GM21576 (cell line): ENCODE measurements around the gene RPS26.
A peak's percentile ranks its signal among the peaks of the same experiment; 100 is the strongest.
"Not testable (repeated sequence)": the region's sequence is repeated elsewhere in the genome, so short reads cannot be mapped to it uniquely, and the experiment has no call there.

ENCODE experiments used
- ATAC-seq: cut with Tn5 transposase; IDR thresholded peaks from one replicate; pipeline ENCODE4 v1.9.1; 2021; ENCODE audit warnings: mild to moderate bottlenecking, moderate library complexity; ENCODE audit not compliant: unreplicated experiment

The RPS26 gene

DNA sequence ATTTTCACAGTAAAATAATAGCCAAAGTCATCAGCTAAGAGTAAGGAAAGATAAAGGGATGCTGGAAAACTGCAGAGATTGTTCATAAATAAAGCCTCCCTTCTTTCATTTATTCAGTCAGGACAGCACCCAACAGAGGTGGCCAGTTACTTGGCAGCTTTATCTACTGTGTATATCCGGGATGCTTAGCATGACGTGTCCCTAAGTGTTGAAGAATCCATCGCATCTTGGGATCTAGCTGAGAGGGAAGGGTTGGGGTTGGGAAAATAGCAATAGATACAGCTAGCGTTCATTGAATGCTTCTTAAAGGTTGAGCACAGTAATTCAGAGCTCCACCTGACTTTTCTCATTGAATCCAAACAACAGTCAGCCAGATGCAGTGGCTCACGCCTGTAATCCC lies 32.7 kb downstream of the RPS26 start:
- ATAC-seq: no peak

DNA sequence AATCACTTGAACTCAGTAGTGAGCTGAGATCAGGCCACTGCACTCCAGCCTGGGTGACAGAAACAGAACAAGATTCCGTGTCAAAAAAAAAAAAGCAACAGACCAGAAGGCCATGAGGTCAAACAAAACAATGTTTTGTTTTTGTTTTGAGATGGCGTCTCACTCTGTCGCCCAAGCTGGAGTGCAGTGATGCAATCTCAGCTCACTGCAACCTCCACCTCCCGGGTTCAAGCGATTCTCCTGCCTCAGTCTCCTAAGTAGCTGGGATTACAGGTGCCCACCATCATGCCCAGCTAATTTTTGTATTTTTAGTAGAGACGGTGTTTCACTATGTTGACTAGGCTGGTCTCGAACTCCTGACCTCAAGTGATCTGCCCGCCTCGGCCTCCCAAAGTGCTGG lies 36.2 kb downstream of the RPS26 start:
- not testable (repeated sequence) for ATAC-seq

DNA sequence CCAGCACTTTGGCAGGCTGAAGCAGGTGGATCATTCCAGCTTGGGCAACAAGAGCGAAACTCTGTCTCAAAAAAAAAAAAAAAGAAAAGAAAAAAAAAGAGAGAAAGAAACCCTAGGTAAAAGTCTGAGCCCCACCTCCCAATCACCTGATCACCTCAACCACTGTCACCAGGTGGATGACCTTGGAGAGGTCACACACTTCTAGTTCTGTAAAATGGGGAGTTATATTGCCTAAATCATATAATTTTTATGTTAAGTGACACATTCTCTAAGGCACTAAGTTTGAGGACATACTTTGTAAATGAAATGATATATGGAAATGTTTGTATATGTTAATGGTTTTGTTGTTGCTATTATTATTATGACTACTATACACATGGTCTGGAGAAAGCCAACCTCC lies 36.7 kb downstream of the RPS26 start:
- no peak for ATAC-seq

DNA sequence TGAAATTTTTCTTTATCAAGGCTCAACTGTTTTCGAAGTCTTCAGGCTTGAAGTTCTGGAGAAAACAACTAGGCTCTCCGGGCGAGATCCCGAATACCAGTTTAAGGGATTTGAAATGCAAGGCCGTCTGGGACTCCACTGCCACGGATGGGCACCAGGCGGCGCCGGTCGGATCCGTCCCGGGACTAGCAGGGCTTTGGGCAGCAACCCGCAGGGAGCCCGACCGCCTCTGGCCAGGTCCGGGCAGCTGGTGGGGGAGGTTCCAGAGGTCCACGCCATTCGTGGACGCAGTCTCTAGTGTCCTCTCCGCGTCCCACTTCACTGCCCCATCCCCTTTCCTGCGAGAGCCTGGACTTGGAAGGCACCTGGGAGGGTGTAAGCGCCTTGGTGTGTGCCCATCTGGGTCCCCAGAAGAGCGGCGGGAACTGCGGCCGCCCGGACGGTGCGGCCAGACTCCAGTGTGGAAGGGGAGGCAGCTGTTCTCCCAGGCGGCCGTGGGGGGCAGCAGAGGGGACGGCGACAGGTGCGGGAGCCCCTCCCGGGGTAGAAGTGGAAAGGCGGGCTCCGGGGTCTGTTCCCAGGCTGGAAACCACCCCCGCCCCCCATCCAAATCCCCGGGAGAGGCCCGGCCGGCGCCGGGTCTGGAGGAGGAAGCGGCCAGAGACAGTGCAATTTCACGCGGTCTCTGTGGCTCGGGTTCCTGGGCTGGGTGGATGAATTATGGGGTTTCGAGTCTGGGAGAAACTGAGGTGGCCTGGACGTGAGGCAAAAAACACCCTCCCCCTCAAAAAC lies 37.4 kb downstream of the RPS26 start:
- ATAC-seq: peak; percentile 58

DNA sequence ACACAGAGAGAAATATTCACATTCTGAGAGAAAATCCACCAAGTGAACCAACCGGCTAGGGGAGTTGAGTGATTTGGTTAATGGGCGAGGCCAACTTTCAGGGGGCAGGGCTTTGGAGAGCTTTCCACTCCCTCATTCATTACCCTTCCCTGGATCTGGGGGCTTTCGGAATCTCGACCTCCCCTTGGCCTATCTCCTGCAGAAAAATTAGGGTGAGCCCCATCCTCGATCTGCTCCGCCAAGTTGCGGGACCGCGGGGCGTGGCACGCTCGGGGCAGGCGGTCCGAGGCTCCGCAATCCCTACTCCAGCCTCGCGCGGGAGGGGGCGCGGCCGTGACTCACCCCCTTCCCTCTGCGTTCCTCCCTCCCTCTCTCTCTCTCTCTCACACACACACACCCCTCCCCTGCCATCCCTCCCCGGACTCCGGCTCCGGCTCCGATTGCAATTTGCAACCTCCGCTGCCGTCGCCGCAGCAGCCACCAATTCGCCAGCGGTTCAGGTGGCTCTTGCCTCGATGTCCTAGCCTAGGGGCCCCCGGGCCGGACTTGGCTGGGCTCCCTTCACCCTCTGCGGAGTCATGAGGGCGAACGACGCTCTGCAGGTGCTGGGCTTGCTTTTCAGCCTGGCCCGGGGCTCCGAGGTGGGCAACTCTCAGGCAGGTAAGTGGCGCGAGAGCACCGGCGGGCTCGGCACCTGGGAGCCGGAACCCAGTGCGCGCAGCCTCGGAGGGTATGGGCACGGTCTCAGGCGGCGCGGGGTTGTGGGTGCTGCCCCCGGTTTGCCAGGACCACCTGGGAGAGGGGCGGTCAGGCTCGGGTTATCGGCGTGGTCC lies 38.2 kb downstream of the RPS26 start, which contains the start of gene ERBB3:
TSS of gene ERBB3 (plus strand) at position 443 of the 833 bp plus-strand sequence. CDS start at position 579, 136 bp downstream.
- peak; percentile 32 for ATAC-seq

DNA sequence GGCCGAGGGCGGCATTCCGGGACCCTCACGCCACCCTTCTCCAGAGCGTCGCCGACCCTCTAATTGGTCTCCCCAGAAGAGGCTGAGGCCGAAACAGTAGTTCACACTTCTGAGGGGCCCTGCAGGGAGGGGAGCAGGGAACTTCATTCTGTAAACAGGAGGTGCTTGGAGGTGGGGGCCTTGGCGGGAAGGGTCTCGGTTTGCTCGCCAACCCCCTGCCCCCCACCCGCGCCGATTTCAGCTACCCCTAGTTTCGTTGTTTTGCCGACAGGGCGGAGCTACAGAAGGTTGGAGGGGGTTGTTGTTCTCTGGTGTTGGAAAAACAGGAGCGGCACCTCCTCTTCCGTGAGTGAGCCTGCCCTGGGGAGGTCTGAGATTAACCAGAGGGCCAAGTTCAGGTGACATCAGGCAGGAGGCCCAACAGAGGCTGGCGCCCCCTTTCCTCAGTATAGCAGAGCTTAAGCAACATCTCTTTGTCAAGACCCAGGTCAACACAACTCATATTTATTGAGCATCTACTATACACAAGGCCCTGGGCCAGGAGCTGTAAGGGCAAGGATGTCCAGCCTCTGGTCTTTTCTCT lies 38.9 kb downstream of the RPS26 start:
- no peak for ATAC-seq

DNA sequence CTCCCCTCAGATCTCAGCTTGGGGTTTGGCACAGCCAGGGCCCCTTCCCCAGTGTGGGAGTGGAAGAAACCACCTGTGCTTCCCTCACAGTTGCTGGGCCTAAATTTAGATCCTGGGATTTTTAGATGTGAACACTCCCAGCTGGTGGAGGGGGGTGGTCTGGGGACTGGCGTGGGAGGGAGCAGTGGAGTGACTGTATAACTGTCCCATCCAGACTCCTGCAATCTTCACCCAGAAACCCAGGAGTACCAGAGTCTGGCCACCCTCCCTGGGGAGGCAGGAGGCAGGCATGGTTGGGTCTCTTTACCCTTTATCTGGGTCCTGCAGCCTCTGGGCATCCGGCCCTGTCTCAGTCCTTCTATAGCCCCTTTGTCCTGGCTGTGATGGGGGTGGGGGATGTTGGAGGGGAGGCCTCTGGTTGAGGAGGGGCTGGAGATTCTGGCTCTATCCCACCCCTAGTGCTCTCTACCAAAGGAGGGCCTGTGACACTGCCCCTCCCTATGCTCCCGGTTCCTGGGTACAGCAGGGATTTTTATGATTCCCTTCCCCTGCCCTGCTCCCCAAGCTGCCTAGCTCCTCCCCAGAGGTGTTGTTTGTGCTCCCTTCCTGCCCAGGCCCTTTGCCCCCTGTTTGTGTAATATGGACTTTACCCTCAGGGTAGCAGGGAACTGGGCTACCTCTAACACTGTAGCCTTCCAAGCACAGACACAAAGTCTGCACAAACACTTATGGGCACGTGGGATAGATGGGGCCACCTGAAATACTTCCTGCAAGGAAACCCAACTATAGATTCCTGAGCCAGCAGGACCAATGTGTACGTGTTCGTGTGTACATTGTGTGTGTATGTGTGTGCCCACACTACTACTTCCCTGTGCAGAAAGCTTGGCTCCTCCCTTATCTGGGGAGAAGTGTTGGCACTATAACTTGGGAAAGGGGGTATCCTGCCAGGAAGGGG lies 40.0 kb downstream of the RPS26 start:
- ATAC-seq: no peak

DNA sequence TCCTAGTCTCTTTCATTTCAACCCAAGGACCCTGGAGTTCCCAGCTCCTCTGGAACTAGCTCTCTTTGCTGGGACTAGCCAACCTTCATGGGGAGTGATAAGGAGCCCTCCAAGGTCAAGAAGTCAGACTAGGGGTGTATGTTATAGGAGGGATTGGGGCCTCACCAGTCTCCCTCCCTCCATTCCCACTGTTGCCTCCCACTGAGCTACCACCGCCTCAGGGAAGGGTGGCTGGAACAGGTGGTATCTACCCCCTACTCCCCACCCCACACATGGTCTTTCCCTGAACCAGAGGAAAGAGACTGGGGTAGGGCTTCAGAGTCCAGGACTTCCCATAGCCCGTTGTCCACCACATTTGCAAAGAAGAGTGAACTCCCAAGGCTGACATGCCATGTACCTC lies 40.7 kb downstream of the RPS26 start:
- no peak for ATAC-seq

DNA sequence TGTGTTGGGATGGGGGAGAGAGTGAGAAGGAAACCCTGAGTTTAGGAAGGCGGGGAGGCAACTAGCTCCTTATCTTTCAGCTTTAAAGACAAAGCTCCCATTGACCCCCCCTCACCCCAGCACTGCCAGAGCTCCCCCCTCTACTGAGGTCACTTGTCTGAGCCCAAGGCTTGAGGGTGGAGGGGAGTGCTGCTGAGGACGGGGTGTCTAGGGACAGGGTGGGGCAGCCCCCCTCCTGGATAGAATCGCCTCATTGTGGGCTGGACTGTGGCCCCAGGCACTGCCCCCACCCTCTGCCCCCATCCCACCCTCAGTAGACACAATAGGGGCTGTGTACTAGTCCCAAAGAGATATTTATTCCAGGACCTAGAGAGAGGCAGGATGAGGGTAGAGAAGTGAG lies 41.2 kb downstream of the RPS26 start:
- ATAC-seq: no peak

DNA sequence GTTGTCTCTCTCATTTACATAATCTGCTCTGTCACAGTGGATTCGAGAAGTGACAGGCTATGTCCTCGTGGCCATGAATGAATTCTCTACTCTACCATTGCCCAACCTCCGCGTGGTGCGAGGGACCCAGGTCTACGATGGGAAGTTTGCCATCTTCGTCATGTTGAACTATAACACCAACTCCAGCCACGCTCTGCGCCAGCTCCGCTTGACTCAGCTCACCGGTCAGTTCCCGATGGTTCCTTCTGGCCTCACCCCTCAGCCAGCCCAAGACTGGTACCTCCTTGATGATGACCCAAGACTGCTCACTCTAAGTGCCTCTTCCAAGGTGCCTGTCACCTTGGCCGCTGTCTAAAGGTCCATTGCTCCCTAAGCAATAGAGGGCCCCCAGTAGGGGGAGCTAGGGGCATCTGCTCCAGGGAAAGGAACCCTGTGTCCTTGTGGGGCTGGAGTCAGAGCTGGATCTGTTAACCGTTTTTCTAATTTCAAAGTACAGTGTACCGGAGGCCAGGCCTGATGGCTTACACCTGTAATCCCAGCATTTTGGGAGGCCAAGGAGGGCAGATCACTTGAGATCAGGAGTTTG lies 43.3 kb downstream of the RPS26 start:
- no peak for ATAC-seq

DNA sequence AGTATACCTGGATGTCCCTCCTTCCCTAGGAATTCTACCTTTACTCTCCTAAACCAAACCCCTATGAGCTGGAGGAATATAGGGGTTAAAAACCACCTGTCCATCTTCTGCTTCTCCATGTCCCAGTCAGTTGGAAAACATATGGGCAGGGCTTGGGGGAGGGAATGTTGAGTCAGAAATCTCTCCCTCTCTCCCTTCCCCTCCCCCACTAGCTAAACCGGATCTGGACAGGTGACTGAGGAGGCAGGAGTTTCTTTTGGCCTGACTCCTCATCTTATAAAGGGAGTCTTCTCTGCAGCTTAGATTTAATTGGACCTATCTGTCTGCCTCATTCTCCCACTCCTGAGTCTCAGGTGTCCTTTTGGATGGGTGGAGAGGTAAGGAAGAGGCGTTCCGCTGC lies 44.4 kb downstream of the RPS26 start:
- ATAC-seq: no peak

DNA sequence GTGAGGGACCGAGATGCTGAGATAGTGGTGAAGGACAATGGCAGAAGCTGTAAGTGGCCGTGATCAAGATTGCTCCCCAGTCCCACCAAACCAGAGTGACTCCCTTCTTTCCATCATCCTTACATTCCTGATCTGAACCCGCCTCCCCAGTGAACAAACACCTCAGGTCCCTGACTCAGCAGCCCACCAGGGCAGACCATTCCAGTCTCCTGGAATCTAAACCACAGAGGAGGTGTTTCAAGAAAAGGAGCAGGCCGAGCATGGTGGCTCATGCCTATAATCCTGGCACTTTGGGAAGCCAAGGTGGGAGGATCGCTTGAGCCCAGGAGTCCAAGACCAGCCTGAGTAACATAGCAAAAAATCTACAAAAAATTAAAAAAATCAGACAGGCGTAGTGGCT lies 44.9 kb downstream of the RPS26 start:
- ATAC-seq: no peak

DNA sequence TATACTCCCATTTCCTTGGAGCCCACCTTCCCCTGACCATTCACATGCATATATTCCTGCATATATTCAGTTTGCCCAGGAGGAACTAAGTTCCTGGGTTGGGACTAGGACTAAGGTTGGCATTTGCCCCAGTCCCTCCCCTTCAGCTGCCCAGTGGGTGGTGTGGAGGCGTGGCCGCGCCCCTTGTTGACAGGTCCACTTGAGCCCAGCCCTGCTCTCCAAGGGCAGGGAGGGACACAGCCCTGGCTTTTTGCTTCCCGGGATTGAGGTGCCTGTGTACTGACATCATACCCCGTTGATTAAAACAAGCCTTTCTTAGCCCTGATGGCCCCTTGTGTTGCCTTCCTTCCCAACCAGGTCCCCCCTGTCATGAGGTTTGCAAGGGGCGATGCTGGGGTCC lies 45.5 kb downstream of the RPS26 start:
- ATAC-seq: no peak
